ENCODE results near the gene MUC22.
"Not testable (repeated sequence)": the region's sequence is repeated elsewhere in the genome, so short reads cannot be mapped to it uniquely, and the experiment has no call there.

Gene MUC22

GRCh38 chr6:31010393-31011060 is at the start of gene MUC22:
MUC22 (plus strand) TSS chr6:31010474; CDS start chr6:31010707, 233 bp downstream.
- peak; percentile 21 for DNase-seq

GRCh38 chr6:30960907-30961673 is 49.2 kb upstream of the MUC22 start:
- DNase-seq = no peak

GRCh38 chr6:30962716-30963115 is 47.6 kb upstream of the MUC22 start:
- DNase-seq = no peak

GRCh38 chr6:30963641-30964040 is 46.6 kb upstream of the MUC22 start:
- no peak for DNase-seq

GRCh38 chr6:30964075-30964474 is 46.2 kb upstream of the MUC22 start:
- DNase-seq = no peak

- no peak for DNase-seq
Observed at GRCh38 chr6:30965140-30965601, 45.1 kb upstream of the MUC22 start.

- no peak for DNase-seq
Observed at GRCh38 chr6:30966154-30966553, 44.1 kb upstream of the MUC22 start.

GRCh38 chr6:30969171-30969570 is 41.1 kb upstream of the MUC22 start:
- DNase-seq = not testable (repeated sequence)

- no peak for DNase-seq
Observed at GRCh38 chr6:30970946-30971345, 39.3 kb upstream of the MUC22 start.

- DNase-seq = no peak
Observed at GRCh38 chr6:30972816-30973215, 37.5 kb upstream of the MUC22 start.

GRCh38 chr6:30974490-30975252 is 35.6 kb upstream of the MUC22 start:
- no peak for DNase-seq

- DNase-seq = no peak
Observed at GRCh38 chr6:30979141-30979540, 31.1 kb upstream of the MUC22 start.

GRCh38 chr6:30979690-30980089 is 30.6 kb upstream of the MUC22 start:
- DNase-seq = no peak

- DNase-seq = no peak
Observed at GRCh38 chr6:30981942-30982772, 28.1 kb upstream of the MUC22 start.

GRCh38 chr6:30983439-30983838 is 26.8 kb upstream of the MUC22 start, which contains the start of gene MUC21:
MUC21 (plus strand) TSS chr6:30983718; CDS start chr6:30983959, 241 bp downstream.
- no peak for DNase-seq

GRCh38 chr6:30985490-30985889 is 24.8 kb upstream of the MUC22 start:
- DNase-seq = no peak

GRCh38 chr6:30987304-30987703 is 23.0 kb upstream of the MUC22 start:
- no peak for DNase-seq

GRCh38 chr6:30988209-30988825 is 22.0 kb upstream of the MUC22 start:
- DNase-seq = no peak

GRCh38 chr6:30990422-30991086 is 19.7 kb upstream of the MUC22 start:
- DNase-seq = peak; percentile 23

GRCh38 chr6:30991891-30992290 is 18.4 kb upstream of the MUC22 start:
- no peak for DNase-seq

- no peak for DNase-seq
Observed at GRCh38 chr6:30997301-30997700, 13.0 kb upstream of the MUC22 start.
